ENCODE results near the gene PMEPA1. TPM values are rescaled to one million over a fixed set of nuclear protein-coding genes. Genes with fewer than 3 reads are reported as not detected.

PMEPA1 gene
- total RNA-seq, 1 experiment from 2014 or later = 89.8 TPM

- ChIA-PET CTCF (no interaction called here), POLR2A (no interaction called here)
- in situ Hi-C loops (cut with HindIII; ENCODE audit: low pct_unique_long_range_greater_than_20kb, low sequenced_read_pairs) = no loop called here
- no peak for DNase-seq (ENCODE audit: low read depth, low spot score)
- Histone ChIP-seq H3K27me3 (ENCODE audit: control insufficient read depth, insufficient read depth, low read length) (no peaks in the 10 kb centered on the region), H3K27ac (ENCODE audit: low read length) (no peak overlapping the region), H3K4me3 (ENCODE audit: low read depth in 2 of 2, low read length in 2 of 2) (no peak overlapping the region), H3K36me3 (ENCODE audit: control insufficient read depth, insufficient read depth, low read length) (no peaks in the 10 kb centered on the region), H3K9me3 (ENCODE audit: control insufficient read depth, insufficient read depth, low read depth, low read length) (no peaks in the 10 kb centered on the region), H3K4me1 (ENCODE audit: control insufficient read depth, insufficient read depth, low read length) (no peaks in the 10 kb centered on the region)
- ATAC-seq = no peak
- intact Hi-C loops (cut with micrococcal nuclease; ENCODE audit: unreplicated experiment) = no loop called here
- no TSS peak for BruUV-seq (replicated peaks)
- TF ChIP-seq POLR2AphosphoS5 (IDR thresholded peaks at IDR 0.05; ENCODE audit: low read depth, low read length) = no peak
- TF ChIP-seq TCF7L2 (IDR thresholded peaks at IDR 0.05; ENCODE audit: low read depth, low read length) = no peak
- TF ChIP-seq CTCF (IDR thresholded peaks at IDR 0.05) = no peak
- no peak for TF ChIP-seq SIN3A (IDR thresholded peaks at IDR 0.05; ENCODE audit: borderline replicate concordance, insufficient read depth, low read depth, low read length)
- TF ChIP-seq, protein P1, sequence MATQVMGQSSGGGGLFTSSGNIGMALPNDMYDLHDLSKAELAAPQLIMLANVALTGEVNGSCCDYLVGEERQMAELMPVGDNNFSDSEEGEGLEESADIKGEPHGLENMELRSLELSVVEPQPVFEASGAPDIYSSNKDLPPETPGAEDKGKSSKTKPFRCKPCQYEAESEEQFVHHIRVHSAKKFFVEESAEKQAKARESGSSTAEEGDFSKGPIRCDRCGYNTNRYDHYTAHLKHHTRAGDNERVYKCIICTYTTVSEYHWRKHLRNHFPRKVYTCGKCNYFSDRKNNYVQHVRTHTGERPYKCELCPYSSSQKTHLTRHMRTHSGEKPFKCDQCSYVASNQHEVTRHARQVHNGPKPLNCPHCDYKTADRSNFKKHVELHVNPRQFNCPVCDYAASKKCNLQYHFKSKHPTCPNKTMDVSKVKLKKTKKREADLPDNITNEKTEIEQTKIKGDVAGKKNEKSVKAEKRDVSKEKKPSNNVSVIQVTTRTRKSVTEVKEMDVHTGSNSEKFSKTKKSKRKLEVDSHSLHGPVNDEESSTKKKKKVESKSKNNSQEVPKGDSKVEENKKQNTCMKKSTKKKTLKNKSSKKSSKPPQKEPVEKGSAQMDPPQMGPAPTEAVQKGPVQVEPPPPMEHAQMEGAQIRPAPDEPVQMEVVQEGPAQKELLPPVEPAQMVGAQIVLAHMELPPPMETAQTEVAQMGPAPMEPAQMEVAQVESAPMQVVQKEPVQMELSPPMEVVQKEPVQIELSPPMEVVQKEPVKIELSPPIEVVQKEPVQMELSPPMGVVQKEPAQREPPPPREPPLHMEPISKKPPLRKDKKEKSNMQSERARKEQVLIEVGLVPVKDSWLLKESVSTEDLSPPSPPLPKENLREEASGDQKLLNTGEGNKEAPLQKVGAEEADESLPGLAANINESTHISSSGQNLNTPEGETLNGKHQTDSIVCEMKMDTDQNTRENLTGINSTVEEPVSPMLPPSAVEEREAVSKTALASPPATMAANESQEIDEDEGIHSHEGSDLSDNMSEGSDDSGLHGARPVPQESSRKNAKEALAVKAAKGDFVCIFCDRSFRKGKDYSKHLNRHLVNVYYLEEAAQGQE (IDR thresholded peaks at IDR 0.05; ENCODE audit: insufficient read depth in 1 of 2, low read depth in 2 of 2, low read length in 1 of 2) = no peak
Measured at GRCh38 chr20:57666834-57667157, 43.0 kb downstream of the PMEPA1 start.

DNA sequence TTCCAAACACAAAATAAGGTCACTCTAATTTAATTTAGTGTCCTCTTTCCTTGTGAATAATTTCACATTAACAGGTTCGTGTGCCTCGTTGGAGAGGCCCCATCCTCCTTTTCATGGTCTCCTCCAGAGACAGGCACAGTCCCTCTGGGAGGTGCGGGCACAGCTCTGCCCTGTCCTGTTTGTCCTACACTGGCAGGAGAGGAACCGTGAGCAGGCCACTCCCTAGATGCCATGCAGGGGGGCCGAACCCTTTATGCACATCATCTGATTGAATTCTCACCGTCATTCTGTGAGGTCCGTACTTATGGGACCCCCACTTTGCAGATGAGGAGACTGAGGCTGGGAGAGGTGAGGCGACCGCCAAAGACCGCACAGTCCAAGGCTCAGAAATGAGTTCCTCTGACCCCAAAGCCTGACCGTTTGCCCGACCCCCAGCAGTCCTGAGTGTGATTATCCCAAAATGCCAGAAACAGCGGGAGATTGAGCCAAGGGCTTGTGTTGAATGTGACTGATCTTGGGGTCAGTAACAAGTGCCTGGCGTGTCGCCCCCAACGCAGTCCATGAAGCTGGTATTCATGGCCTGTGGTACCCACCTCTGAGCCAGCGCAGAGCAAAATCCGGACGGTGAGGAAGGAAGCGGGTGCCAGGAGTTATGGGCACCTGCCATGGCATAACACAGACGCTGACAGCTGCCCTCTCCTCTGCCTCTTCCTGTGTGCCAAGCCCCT, 43.5 kb downstream of the PMEPA1 start:
- CTCF ChIA-PET = no interaction called here
- Histone ChIP-seq H3K4me3 (ENCODE audit: low read depth in 2 of 2, low read length in 2 of 2) (no peak overlapping the region), H3K27ac (ENCODE audit: low read length) (no peak overlapping the region), H3K9me3 (ENCODE audit: control insufficient read depth, insufficient read depth, low read depth, low read length) (no peaks in the 10 kb centered on the region), H3K27me3 (ENCODE audit: control insufficient read depth, insufficient read depth, low read length) (no peaks in the 10 kb centered on the region), H3K36me3 (ENCODE audit: control insufficient read depth, insufficient read depth, low read length) (no peaks in the 10 kb centered on the region), H3K4me1 (ENCODE audit: control insufficient read depth, insufficient read depth, low read length) (no peaks in the 10 kb centered on the region)
- intact Hi-C loops (cut with micrococcal nuclease; ENCODE audit: unreplicated experiment) (no loop called here), in situ Hi-C loops (cut with HindIII; ENCODE audit: low pct_unique_long_range_greater_than_20kb, low sequenced_read_pairs) (no loop called here)
- no peak for ATAC-seq
- DNase-seq (ENCODE audit: low read depth, low spot score) = no peak
- BruUV-seq (replicated peaks) = no TSS peak
- TF ChIP-seq SIN3A (IDR thresholded peaks at IDR 0.05; ENCODE audit: borderline replicate concordance, insufficient read depth, low read depth, low read length) (no peak), POLR2AphosphoS5 (IDR thresholded peaks at IDR 0.05; ENCODE audit: low read depth, low read length) (no peak), TCF7L2 (IDR thresholded peaks at IDR 0.05; ENCODE audit: low read depth, low read length) (no peak), CTCF (IDR thresholded peaks at IDR 0.05) (no peak)
- TF ChIP-seq, protein P1 (IDR thresholded peaks at IDR 0.05; ENCODE audit: insufficient read depth in 1 of 2, low read depth in 2 of 2, low read length in 1 of 2) = no peak
- POLR2A ChIA-PET = no interaction called here
